HG03060 (cell line): ENCODE measurements around the gene NSD1.

Source experiments
- ATAC-seq: cut with Tn5 transposase; IDR thresholded peaks from one replicate; pipeline ENCODE4 v1.9.1; 2021; ENCODE audit warnings: low read depth, moderate number of reproducible peaks; ENCODE audit not compliant: unreplicated experiment

The NSD1 gene

DNA sequence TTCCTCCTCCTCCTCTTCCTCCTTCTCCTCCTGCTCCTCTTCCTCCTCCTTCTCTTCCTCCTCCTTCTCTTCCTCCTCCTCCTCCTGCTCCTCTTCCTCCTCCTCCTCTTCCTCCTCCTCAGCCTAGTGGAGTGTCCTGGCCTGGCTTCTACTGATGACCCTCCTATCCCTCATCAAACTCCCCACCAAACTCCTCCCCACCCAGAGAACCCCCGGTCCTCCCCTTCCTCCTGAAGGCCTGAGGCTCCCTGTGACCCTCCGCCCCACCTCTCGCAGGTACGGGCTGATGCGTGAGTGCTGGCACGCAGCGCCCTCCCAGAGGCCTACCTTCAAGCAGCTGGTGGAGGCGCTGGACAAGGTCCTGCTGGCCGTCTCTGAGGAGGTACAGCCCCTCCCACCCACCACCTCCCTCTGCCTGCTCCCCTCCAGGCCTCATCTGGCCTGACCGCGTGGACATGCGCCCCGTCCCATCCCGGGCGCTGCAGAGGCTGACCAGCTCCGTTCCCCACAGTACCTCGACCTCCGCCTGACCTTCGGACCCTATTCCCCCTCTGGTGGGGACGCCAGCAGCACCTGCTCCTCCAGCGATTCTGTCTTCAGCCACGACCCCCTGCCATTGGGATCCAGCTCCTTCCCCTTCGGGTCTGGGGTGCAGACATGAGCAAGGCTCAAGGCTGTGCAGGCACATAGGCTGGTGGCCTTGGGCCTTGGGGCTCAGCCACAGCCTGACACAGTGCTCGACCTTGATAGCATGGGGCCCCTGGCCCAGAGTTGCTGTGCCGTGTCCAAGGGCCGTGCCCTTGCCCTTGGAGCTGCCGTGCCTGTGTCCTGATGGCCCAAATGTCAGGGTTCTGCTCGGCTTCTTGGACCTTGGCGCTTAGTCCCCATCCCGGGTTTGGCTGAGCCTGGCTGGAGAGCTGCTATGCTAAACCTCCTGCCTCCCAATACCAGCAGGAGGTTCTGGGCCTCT, 36.3 kb upstream of the NSD1 start:
- no peak for ATAC-seq

- no peak for ATAC-seq
These were observed 35.5 kb upstream of the NSD1 start for GRCh38 chr5:177098120-177098469.

GRCh38 chr5:177098470-177099141, 35.0 kb upstream of the NSD1 start:
- ATAC-seq = no peak

- no peak for ATAC-seq
These were observed 34.0 kb upstream of the NSD1 start for GRCh38 chr5:177099422-177100093.

DNA sequence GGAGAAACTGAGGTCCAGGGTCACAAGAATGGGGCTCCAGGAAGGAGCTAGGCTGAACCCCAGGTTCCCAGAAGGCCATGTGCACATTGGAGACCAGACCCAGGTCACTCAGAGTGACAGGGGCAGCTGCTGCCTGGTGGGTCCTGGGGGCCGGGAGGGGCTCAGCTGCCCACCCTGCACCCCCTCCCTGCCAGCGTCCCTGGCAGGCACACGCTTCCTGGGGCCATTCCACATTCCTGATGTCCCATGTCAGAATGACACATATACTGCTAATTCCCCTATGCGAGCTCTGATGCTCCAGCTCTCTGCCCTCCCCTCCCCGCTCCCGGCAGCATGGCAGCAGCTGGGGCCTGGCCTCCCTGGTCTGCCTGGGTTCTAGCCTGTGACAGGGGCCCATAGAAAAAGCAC, 32.9 kb upstream of the NSD1 start:
- no peak for ATAC-seq

GRCh38 chr5:177103523-177104253, 29.9 kb upstream of the NSD1 start:
- ATAC-seq = no peak

DNA sequence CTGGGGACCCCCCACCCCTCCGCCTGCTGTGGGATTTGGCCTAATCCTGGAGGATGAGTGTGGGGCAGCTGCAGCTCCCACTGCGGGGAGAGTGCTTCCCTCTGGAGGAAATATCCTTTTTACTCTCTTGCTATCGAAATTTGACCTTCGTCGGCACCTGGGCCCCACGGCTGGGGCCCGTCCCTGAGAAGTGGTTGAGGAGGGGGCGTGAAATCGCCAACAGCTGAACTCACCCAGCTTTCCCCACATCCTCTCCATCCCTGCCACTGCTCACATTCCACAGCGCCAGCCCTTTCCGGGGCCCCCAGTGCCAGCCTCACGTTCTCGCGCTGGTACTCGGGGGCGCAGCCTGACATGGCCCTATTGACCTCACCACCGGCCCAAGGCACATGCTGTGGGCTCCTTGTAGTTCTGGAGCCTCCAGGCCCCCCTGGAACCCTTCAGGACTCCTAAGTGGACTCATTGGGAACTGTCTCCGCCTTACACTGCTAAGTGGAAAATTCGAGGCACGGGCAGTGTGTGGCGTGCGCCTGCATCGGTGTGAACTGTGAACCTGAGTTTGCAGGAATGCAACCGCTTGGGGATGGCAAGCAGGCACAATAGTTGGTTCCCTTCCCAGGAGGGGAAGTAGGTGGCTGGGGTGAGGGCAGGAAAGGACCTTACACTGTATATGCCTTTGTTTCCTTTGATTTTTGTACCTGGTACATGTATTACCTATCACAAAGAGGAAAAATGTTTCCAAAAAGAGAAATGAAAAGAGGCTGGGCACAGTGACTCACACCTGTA, 27.7 kb upstream of the NSD1 start:
- no peak for ATAC-seq

- no peak for ATAC-seq
These were observed 26.4 kb upstream of the NSD1 start for GRCh38 chr5:177107159-177107558.

DNA sequence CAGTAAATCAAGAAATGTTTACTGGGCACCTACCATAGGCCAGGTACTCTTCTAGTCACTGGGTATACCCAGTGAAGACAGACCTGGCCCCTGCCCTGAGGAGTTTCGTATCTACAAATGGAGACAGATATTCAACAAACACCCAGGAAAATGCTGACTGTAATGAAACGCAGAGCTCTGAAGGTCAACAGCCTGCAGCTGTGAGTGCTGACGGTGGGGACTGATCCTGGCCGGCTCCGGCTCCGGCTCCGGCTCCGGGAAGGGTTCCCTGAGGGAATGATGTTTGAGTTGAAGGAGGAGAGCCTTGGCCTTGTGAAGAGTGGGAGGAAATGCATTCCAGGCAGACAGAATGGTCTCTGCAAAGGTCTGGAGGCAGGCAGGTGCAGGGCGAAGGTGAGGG, 23.8 kb upstream of the NSD1 start:
- ATAC-seq = no peak

GRCh38 chr5:177111720-177112394, 21.7 kb upstream of the NSD1 start:
- ATAC-seq = no peak

DNA sequence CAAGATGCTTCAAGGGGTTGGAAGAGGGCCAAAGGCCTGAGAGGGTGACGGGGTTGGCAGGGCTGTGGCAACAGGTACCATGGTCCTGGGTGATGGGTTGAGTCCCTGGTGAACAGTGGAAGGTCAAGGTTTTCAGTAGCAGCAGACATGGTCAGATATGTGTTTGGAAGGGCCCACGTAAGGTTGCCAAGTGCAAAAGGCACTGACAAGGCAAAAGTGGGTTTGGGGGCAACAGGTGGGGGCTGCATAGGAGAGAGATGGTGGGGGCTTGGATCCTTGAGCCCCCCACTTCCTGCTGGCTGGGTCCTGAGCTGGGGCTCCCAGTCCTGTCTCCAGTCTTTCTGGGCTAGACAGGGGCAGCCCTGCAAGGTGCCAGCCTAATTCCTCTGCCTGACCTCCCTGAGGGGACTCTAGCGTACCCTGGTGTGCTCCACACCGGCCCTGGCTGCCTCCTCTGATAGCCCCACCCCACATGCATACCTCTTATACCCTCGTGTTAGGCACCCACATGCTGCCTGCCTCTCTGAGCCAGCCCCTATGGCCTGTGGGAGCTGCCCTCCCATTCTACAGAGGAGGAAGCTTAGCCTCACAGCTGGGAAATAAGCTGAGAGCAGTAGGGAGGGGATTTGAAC, 20.9 kb upstream of the NSD1 start:
- no peak for ATAC-seq

GRCh38 chr5:177113566-177114424, 19.8 kb upstream of the NSD1 start:
- ATAC-seq = no peak

GRCh38 chr5:177116631-177117373, 16.8 kb upstream of the NSD1 start:
- no peak for ATAC-seq

DNA sequence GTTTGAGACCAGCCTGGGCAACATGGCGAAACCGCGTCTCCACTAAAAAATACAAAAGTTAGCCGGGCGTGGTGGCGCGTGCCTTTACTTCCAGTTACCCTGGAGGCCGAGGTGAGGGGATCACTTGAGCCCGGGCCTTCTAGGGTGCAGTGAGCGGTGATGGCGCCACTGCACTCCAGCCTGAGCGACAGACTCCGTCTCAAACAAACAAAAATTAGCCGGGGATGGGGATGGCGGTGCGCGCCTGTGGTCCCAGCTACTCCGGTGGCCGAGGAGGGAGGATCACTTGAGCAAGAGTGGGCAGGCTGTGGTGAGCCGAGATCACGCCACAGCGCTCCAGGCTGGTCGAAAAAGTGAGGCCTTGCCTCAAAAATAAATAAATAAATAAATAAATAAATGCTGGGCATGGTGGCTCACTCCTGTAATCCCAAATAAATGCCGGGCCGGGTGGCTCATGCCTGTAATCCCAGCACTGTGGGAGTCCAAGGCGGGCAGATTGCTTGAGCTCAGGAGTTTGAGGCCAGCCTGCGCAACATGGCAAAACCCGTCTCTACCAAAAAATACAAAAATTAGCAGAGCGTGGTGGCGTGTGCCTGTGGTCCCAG, 16.0 kb upstream of the NSD1 start:
- ATAC-seq = no peak

DNA sequence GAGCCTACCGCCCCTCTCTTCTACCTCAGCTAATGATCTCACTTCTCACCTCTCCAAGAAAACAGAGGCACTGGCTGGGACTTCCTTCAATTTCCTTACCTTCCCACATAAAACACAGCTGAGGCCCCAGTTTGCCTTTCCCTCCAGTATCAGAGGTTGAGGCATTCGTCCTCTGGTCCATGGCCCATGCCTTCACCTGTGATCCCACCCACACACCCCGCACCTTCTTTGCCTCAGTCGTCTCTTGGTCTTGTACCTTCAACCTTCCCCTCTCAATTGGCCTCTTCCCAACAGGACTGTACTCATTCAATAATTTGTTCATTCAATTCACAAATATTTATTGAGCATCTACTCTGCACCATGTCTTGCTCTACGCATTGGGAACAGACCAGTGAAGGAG, 11.0 kb upstream of the NSD1 start:
- ATAC-seq = no peak

DNA sequence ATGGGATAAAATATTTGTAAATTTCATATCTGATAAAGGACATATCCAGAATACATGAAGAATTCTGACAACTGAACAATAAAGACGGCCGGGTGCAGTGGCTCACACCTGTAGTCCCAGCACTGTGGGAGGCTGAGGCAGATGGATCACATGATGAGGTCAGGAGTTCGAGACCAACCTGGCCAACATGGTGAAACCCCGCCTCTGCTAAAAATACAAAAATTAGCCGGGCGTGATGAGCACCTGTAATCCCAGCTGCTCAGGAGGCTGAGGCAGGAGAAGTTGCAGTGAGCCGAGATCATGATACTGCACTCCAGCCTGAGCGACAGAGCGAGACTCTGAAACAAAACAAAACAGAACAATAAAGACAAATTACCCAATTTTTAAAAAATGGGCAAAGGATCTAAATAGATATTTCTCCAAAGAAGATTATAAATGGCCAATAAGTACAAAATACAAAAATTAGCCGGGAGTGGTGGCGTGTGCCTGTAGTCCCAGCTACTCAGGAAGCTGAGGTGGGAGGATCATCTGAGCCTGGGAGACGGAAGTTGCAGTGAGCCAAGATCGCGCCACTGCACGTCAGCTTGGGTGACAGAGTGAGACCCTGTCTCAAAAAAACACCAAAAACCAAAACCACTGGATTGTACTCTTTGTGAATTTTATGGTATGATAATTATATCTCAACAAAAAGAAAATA, 9.6 kb upstream of the NSD1 start:
- no peak for ATAC-seq
